SKM-1 treated with dmso at 0.1 percent for 144 hours (cell line): Measurements from ENCODE around the gene KRTAP13-1.

ENCODE experiments used
- DNase-seq: peaks from one replicate; lab custom pipeline; 2025; ENCODE audit not compliant: unreplicated experiment; lab: John Stamatoyannopoulos, UW

KRTAP13-1 gene

GRCh38 chr21:30395731-30396130 lies at the start of gene KRTAP13-1:
KRTAP13-1 (plus strand) TSS chr21:30396031; CDS start chr21:30396087, 56 bp downstream.
- no peak for DNase-seq

- no peak for DNase-seq
Measured at GRCh38 chr21:30348506-30348905, 47.3 kb upstream of the KRTAP13-1 start, which contains the start of gene KRTAP23-1. KRTAP23-1 (minus strand) TSS chr21:30348606; CDS start chr21:30348606, 0 bp downstream.

GRCh38 chr21:30349572-30349971 lies 46.3 kb upstream of the KRTAP13-1 start:
- DNase-seq, result no peak

GRCh38 chr21:30351534-30351933 lies 44.3 kb upstream of the KRTAP13-1 start:
- no peak for DNase-seq

- DNase-seq, result no peak
Measured at GRCh38 chr21:30354308-30355005, 41.4 kb upstream of the KRTAP13-1 start.

- DNase-seq, result no peak
Measured at GRCh38 chr21:30355906-30356305, 39.9 kb upstream of the KRTAP13-1 start.

- DNase-seq, result no peak
Measured at GRCh38 chr21:30372139-30372770, 23.6 kb upstream of the KRTAP13-1 start, which contains the start of gene KRTAP13-2. KRTAP13-2 (minus strand) TSS chr21:30372271; CDS start chr21:30372213, 58 bp downstream.

GRCh38 chr21:30382201-30382600 lies 13.6 kb upstream of the KRTAP13-1 start:
- no peak for DNase-seq

GRCh38 chr21:30391492-30392025 lies 4.3 kb upstream of the KRTAP13-1 start:
- no peak for DNase-seq

- DNase-seq, result peak; percentile 9
Measured at GRCh38 chr21:30408782-30409494, 13.1 kb downstream of the KRTAP13-1 start.

- no peak for DNase-seq
Measured at GRCh38 chr21:30415993-30416392, 20.2 kb downstream of the KRTAP13-1 start.

- no peak for DNase-seq
Measured at GRCh38 chr21:30425826-30426225, 30.0 kb downstream of the KRTAP13-1 start, which contains the start of gene KRTAP13-3. KRTAP13-3 (minus strand) TSS chr21:30425926; CDS start chr21:30425912, 14 bp downstream.

- DNase-seq, result no peak
Measured at GRCh38 chr21:30426731-30427130, 30.9 kb downstream of the KRTAP13-1 start.

- DNase-seq, result no peak
Measured at GRCh38 chr21:30430170-30430655, 34.4 kb downstream of the KRTAP13-1 start, which contains the start of gene KRTAP13-4. KRTAP13-4 (plus strand) TSS chr21:30430220; CDS start chr21:30430276, 56 bp downstream.

- peak; percentile 41 for DNase-seq
Measured at GRCh38 chr21:30434033-30434631, 38.3 kb downstream of the KRTAP13-1 start.

GRCh38 chr21:30437010-30437565 lies 41.3 kb downstream of the KRTAP13-1 start:
- DNase-seq, result no peak

GRCh38 chr21:30439975-30440374 lies 44.1 kb downstream of the KRTAP13-1 start, which contains the start of gene KRTAP15-1:
KRTAP15-1 (plus strand) TSS chr21:30440275; CDS start chr21:30440328, 53 bp downstream.
- no peak for DNase-seq

- DNase-seq, result no peak
Measured at GRCh38 chr21:30443226-30443625, 47.4 kb downstream of the KRTAP13-1 start.

GRCh38 chr21:30444204-30444603 lies 48.4 kb downstream of the KRTAP13-1 start:
- DNase-seq, result no peak
